Measurements from ENCODE around the gene ALOX5.
"Not testable (repeated sequence)": the region's sequence is repeated elsewhere in the genome, so short reads cannot be mapped to it uniquely, and the experiment has no call there.

The ALOX5 gene

GRCh38 chr10:45374350-45375052, 485 bp downstream of the ALOX5 start:
- no peak for DNase-seq (ENCODE audit: low read depth in 4 of 4, low spot score in 1 of 4)

DNA sequence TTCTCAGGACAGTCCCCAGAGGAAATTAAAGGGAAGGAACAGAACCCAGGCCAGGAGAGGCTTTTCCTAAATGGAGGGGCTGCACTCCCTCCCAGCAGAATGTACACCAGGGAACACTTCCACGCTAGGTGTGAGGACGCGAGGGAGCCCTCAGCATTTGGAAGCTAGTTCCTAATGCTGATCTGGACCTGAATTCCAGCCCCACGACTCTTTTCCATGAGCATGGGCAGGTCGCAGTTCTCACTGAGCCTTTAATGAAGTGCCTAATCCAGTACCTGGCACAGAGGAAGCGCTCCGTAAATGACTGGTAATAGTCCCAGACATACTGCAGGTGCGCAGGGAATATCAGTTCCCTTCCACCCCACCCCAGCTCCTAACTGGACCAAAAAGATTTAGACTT, 1.1 kb downstream of the ALOX5 start:
- no peak for DNase-seq (ENCODE audit: low read depth in 4 of 4, low spot score in 1 of 4)

- no peak for DNase-seq (ENCODE audit: low read depth in 4 of 4, low spot score in 1 of 4)
These were observed 1.8 kb downstream of the ALOX5 start for GRCh38 chr10:45375716-45376231.

GRCh38 chr10:45376371-45376801, 2.4 kb downstream of the ALOX5 start:
- no peak for DNase-seq (ENCODE audit: low read depth in 4 of 4, low spot score in 1 of 4)

GRCh38 chr10:45377321-45377720, 3.3 kb downstream of the ALOX5 start:
- DNase-seq (ENCODE audit: low read depth in 4 of 4, low spot score in 1 of 4), result no peak

DNA sequence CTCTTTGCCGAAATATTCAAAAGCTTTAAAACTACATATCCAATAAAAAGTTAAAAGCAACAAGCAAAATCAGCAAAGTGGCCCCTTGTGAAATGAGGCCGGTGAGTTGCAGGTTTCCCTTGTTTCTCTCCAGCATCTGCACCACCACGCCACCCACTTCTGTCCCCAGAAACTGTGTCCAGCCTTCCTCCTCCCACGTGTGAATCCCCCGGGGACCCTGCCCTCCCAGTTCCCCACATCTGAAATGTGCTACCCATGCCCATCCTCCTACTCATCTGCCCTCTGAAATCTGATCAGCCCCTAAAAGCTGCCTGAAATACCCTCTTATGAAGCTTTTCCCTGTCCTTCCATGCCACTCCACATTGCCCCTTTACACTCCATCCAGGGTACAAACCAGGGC, 3.8 kb downstream of the ALOX5 start:
- DNase-seq (ENCODE audit: low read depth in 4 of 4, low spot score in 1 of 4), result no peak

- DNase-seq (ENCODE audit: low read depth in 4 of 4, low spot score in 1 of 4), result no peak
These were observed 5.1 kb downstream of the ALOX5 start for GRCh38 chr10:45378914-45379726.

DNA sequence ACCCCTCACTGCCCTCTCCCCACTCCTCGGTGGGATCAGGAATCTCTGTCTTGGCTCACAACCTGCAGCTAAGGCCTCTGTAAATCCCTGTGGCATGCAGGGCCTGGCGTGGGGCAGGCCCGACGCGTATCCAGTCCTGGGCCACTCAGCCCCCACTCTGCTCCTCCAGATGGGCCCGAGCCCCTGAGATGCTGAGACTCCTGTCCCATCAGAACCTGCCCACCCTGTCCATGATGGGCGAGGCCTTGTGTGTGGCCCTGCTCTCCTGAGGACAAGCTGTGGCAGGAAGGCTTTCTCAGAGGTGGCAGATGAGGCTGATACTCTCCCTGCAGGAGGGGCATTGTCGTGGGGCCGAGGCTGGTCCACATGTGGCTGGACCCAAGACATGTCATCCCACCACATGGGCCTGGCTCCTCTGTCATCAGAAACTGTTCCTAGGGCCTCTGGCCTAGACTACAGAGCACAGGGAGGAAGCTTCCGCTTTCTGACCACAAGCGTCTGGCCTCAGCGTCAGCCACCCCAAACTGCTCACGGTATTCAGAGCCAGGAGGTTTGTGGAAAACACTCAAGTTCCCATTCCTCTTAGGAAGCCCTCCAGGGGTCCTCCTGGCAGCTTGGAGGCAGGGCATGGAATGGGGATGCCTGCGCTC, 6.0 kb downstream of the ALOX5 start:
- DNase-seq (ENCODE audit: low read depth in 4 of 4, low spot score in 1 of 4), result no peak

GRCh38 chr10:45380903-45381620, 7.0 kb downstream of the ALOX5 start:
- DNase-seq (ENCODE audit: low read depth in 4 of 4, low spot score in 1 of 4), result no peak

- no peak for DNase-seq (ENCODE audit: low read depth in 4 of 4, low spot score in 1 of 4)
These were observed 8.6 kb downstream of the ALOX5 start for GRCh38 chr10:45382591-45382990.

- no peak for DNase-seq (ENCODE audit: low read depth in 4 of 4, low spot score in 1 of 4)
These were observed 9.8 kb downstream of the ALOX5 start for GRCh38 chr10:45383682-45384330.

GRCh38 chr10:45386657-45387056, 12.6 kb downstream of the ALOX5 start:
- DNase-seq (ENCODE audit: low read depth in 4 of 4, low spot score in 1 of 4), result no peak

- DNase-seq (ENCODE audit: low read depth in 4 of 4, low spot score in 1 of 4), result no peak
These were observed 13.3 kb downstream of the ALOX5 start for GRCh38 chr10:45387096-45387893.

DNA sequence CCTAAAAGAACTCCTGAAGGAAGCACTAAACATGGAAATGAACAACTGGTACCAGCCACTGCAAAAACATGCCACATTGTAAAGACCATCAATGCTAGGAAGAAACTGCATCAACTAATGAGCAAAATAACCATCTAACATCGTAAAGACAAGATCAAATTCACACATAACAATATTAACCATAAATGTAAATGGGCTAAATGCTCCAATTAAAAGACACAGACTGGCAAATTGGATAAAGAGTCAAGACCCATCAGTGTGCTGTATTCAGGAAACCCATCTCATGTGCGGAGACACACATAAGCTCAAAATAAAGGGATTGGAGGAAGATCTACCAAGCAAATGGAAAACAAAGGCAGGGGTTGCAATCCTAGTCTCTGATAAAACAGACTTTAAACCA, 15.7 kb downstream of the ALOX5 start:
- DNase-seq (ENCODE audit: low read depth in 4 of 4, low spot score in 1 of 4), result not testable (repeated sequence)

GRCh38 chr10:45391636-45392035, 17.6 kb downstream of the ALOX5 start:
- DNase-seq (ENCODE audit: low read depth in 4 of 4, low spot score in 1 of 4), result not testable (repeated sequence)

DNA sequence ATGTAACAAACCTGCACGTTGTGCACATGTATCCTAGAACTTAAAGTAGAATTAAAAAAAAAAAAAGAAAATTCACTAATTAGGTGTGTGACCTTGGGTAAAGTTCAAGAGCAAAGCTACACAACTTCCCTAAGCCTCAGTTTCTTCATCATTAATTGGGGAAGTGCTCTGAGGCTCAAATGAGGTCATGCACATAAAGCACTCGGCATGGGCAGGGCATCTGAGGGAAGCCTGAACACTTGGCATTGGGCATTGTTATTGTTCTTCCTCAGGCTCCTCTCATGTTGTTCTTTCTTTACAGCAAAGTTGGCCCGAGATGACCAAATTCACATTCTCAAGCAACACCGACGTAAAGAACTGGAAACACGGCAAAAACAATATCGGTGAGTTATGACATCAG, 21.5 kb downstream of the ALOX5 start:
- no peak for DNase-seq (ENCODE audit: low read depth in 4 of 4, low spot score in 1 of 4)

- DNase-seq (ENCODE audit: low read depth in 4 of 4, low spot score in 1 of 4), result no peak
These were observed 24.6 kb downstream of the ALOX5 start for GRCh38 chr10:45398595-45398994.

DNA sequence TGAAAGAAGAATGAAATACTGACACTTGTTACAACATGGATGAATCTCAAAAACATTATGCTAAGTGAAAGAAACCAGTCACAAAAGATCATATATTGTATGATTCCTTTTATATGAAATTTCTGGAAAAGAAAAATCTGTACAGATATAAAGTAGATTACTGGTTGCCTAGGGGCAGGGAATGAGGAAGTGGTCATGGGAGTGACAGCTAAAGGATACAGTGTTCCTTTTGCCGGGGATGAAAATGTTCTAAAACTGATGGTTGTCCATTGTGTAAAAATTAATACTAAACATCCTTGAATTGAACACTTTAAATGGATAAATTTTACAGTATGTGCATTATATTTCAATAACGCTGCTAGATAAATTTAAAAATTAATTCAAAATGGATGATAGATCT, 25.1 kb downstream of the ALOX5 start:
- no peak for DNase-seq (ENCODE audit: low read depth in 4 of 4, low spot score in 1 of 4)

- DNase-seq (ENCODE audit: low read depth in 4 of 4, low spot score in 1 of 4), result no peak
These were observed 29.1 kb downstream of the ALOX5 start for GRCh38 chr10:45403151-45403550.

Data from stimulated activated CD4-positive, alpha-beta T cell treated with anti-CD3 and anti-CD28 coated beads, Interleukin-1b, Interleukin-23, amount 100 ng/mL, for 24 hours (primary cell).